ENCODE results near the gene UBQLN1.

Gene UBQLN1

GRCh38 chr9:83669067-83669466 is 38.7 kb downstream of the UBQLN1 start:
- no peak for DNase-seq (ENCODE audit: low read depth)
- no peak overlapping the region for H3K4me3 ChIP-seq (ENCODE audit: low read depth, low read length)
- TF ChIP-seq, protein P1, sequence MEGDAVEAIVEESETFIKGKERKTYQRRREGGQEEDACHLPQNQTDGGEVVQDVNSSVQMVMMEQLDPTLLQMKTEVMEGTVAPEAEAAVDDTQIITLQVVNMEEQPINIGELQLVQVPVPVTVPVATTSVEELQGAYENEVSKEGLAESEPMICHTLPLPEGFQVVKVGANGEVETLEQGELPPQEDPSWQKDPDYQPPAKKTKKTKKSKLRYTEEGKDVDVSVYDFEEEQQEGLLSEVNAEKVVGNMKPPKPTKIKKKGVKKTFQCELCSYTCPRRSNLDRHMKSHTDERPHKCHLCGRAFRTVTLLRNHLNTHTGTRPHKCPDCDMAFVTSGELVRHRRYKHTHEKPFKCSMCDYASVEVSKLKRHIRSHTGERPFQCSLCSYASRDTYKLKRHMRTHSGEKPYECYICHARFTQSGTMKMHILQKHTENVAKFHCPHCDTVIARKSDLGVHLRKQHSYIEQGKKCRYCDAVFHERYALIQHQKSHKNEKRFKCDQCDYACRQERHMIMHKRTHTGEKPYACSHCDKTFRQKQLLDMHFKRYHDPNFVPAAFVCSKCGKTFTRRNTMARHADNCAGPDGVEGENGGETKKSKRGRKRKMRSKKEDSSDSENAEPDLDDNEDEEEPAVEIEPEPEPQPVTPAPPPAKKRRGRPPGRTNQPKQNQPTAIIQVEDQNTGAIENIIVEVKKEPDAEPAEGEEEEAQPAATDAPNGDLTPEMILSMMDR (IDR thresholded peaks at IDR 0.05; ENCODE audit: control insufficient read depth, extremely low read depth, insufficient read depth), result no peak

DNA sequence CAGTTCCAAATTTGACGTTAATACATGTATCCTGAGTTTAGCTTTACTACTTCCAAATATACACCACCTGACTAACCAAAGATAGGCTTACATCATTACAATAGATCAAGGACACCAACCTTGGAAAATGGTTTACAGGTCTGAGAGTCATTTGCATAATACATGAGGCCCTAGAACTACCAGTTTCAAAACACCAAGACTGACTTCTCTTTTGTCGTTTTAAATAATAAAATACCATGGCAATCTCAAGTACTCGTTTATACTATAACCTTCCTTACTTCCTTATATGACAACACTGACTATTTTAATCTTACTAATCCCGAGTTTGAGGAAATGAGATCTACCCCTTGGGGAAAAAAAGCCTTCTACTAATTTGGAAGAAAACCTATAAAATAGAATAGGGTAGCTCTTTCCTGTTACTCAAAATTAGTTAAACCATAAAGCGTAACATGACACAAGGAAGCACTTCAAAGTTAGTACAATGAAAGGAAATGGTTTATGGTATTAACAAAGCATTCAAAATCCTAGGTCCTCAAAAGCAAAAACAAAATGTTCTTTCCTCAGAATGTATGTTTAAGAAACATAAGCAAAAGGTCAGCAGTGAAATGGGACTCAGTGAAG is 42.1 kb downstream of the UBQLN1 start:
- no peak for DNase-seq (ENCODE audit: low read depth)
- no peak overlapping the region for H3K4me3 ChIP-seq (ENCODE audit: low read depth, low read length)
- TF ChIP-seq, protein P1 (IDR thresholded peaks at IDR 0.05; ENCODE audit: control insufficient read depth, extremely low read depth, insufficient read depth), result no peak

DNA sequence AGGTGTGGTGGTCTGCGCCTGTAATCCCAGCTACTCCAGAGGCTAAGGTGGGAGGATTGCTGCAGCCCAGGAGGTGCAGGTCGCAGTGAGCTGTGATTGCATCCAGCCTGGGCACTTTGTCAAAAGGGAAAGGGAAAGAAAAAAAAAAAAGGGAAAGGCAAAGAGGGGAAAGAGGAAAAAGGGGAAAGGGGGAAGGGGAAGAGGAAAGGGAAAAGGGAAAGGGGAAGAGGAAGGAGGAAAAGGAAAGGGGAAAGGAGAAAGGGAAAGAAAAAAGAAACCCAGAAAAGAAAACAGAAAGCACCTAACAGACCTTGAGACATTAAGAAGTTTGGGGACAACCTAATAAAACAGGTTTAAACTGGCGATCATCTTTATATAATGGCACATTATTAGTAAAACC is 44.8 kb downstream of the UBQLN1 start:
- no peak for DNase-seq (ENCODE audit: low read depth)
- TF ChIP-seq, protein P1 (IDR thresholded peaks at IDR 0.05; ENCODE audit: control insufficient read depth, extremely low read depth, insufficient read depth), result no peak
- H3K4me3 ChIP-seq (ENCODE audit: low read depth, low read length), result no peak overlapping the region

DNA sequence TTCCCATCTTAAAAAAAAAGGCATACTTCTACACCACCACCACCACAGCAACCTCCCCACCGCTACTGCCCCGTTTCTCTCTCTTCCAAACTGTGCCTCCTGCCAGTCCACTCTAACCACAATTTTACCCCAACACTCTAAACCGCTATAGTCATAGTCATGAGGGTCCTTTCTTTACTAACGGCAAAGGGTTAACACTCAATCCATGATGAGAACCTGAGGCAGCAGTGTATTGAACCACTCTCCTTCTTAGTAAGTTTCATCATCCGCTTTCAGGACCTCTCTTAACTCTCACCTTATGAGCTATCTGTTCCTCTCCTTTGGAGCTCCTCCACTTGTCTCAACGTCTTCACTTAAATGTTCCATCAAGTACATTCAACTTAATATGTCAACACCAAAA is 50.8 kb downstream of the UBQLN1 start:
- H3K4me3 ChIP-seq (ENCODE audit: low read depth, low read length), result no peak overlapping the region
- TF ChIP-seq, protein P1 (IDR thresholded peaks at IDR 0.05; ENCODE audit: control insufficient read depth, extremely low read depth, insufficient read depth), result no peak
- no peak for DNase-seq (ENCODE audit: low read depth)

DNA sequence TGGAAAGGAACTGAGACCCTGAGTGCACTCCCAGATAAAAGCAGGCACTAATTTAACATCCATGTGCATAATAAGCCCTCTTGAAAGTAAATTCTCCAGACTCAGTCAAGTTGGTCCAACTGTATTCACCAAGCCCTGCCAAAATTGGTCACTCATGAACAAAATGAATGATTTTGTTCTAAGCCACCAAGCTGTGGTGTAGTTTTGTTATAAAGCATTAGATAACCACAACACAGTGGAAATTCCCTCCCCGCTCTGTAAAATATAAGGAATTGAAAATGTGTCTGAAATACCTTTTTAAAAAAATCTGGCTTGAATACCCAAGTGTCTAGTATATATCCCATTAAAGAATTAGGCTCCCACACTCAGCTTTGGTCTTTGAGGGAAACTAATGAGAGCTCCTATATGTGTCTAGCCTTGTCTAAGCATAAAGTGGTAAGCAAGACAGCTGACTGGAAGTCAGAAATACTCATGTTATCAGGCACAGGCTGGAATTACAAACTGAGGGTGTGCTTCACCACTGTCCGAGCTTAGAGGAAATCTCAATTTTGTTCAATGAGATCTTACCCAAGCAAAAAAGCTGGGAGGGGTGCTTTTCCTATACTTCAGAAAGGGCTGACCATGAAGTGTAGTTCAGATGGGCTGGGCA is 51.6 kb downstream of the UBQLN1 start:
- no peak overlapping the region for H3K4me3 ChIP-seq (ENCODE audit: low read depth, low read length)
- DNase-seq (ENCODE audit: low read depth), result no peak
- TF ChIP-seq, protein P1 (IDR thresholded peaks at IDR 0.05; ENCODE audit: control insufficient read depth, extremely low read depth, insufficient read depth), result no peak

- no peak overlapping the region for H3K4me3 ChIP-seq (ENCODE audit: low read depth, low read length)
- no peak for DNase-seq (ENCODE audit: low read depth)
- TF ChIP-seq, protein P1 (IDR thresholded peaks at IDR 0.05; ENCODE audit: control insufficient read depth, extremely low read depth, insufficient read depth), result no peak
Observed at GRCh38 chr9:83655433-83655832, 52.3 kb downstream of the UBQLN1 start.

DNA sequence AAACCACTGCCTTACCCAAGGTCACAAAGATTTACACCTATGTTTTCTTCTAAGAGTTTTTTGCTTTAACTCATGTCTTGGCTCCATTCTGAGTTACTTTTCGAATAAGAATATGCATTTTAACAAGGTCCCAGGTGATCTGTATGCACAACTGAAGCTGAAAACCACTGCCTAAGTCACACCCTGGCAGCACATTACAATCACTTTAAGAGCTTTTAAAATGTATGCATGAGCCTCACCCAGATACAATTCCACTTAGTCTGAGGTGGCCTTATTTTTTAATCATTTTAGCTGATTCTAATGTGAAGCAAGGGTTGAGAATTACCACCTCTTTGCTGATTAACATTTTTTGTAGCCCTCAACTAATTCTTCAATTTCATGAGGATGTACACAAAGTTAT is 55.3 kb downstream of the UBQLN1 start:
- DNase-seq (ENCODE audit: low read depth), result no peak
- TF ChIP-seq, protein P1 (IDR thresholded peaks at IDR 0.05; ENCODE audit: control insufficient read depth, extremely low read depth, insufficient read depth), result no peak
- no peak overlapping the region for H3K4me3 ChIP-seq (ENCODE audit: low read depth, low read length)
